Measurements from ENCODE around the gene UBTD1.
A peak's percentile ranks its signal among the peaks of the same experiment; 100 is the strongest.

UBTD1 gene

GRCh38 chr10:97483506-97483905 is 15.2 kb upstream of the UBTD1 start:
- DNase-seq: no peak

- DNase-seq: no peak
Observed at GRCh38 chr10:97483921-97484320, 14.8 kb upstream of the UBTD1 start.

- DNase-seq: no peak
Observed at GRCh38 chr10:97485647-97486281, 13.0 kb upstream of the UBTD1 start.

- DNase-seq: no peak
Observed at GRCh38 chr10:97490592-97490991, 8.1 kb upstream of the UBTD1 start.

GRCh38 chr10:97494151-97494550 is 4.6 kb upstream of the UBTD1 start:
- DNase-seq: no peak

GRCh38 chr10:97494863-97495506 is 3.7 kb upstream of the UBTD1 start:
- no peak for DNase-seq

- DNase-seq: peak; percentile 66 to 69
Observed at GRCh38 chr10:97497572-97498075, 1.1 kb upstream of the UBTD1 start.

GRCh38 chr10:97498076-97498840 is 466 bp upstream of the UBTD1 start, which contains the start of gene MMS19:
Gene MMS19 (minus strand): TSS chr10:97498422. CDS start chr10:97498384, 38 bp downstream.
- peak; percentile 99 to 100 for DNase-seq

GRCh38 chr10:97499561-97500296 is 1.0 kb downstream of the UBTD1 start:
- peak in 1 of 2 experiments; percentile 1 for DNase-seq

- DNase-seq: no peak
Observed at GRCh38 chr10:97500297-97500575, 1.5 kb downstream of the UBTD1 start.

GRCh38 chr10:97502916-97503315 is 4.2 kb downstream of the UBTD1 start:
- no peak for DNase-seq

GRCh38 chr10:97503406-97503805 is 4.7 kb downstream of the UBTD1 start:
- DNase-seq: no peak

GRCh38 chr10:97505152-97505551 is 6.4 kb downstream of the UBTD1 start:
- DNase-seq: no peak

- DNase-seq: no peak
Observed at GRCh38 chr10:97506199-97506991, 7.7 kb downstream of the UBTD1 start.

GRCh38 chr10:97508342-97508741 is 9.6 kb downstream of the UBTD1 start:
- DNase-seq: no peak

GRCh38 chr10:97509120-97509680 is 10.5 kb downstream of the UBTD1 start:
- no peak for DNase-seq

GRCh38 chr10:97510686-97511085 is 12.0 kb downstream of the UBTD1 start:
- DNase-seq: no peak

- no peak for DNase-seq
Observed at GRCh38 chr10:97511711-97512440, 13.2 kb downstream of the UBTD1 start.

GRCh38 chr10:97512993-97513392 is 14.3 kb downstream of the UBTD1 start:
- no peak for DNase-seq

- DNase-seq: no peak
Observed at GRCh38 chr10:97514344-97514743, 15.6 kb downstream of the UBTD1 start.

GRCh38 chr10:97515271-97515978 is 16.7 kb downstream of the UBTD1 start:
- no peak for DNase-seq

Measured in stimulated activated CD4-positive, alpha-beta T cell treated with anti-CD3 and anti-CD28 coated beads, Interleukin-4, amount 100 ng/mL, for 4 hours (primary cell).